Calu3 (cell line): ENCODE data around the gene CFAP44. TPM values are rescaled to one million over a fixed set of nuclear protein-coding genes. Genes with fewer than 3 reads are reported as not detected.

Experiments
- Bru-seq: library from RNA; stranded (reverse); fragments of 400-500 nt; gene quantifications from one replicate; lab custom pipeline; 2021; lab: Mats Ljungman, UMichigan
- BruChase-seq, 2 experiments: library from RNA; stranded (reverse); fragments of 400-500 nt; gene quantifications; one replicate each; lab custom pipeline; 2021; lab: Mats Ljungman, UMichigan
- BruUV-seq: library from RNA; stranded (reverse); fragments of 400-500 nt; replicated peaks from 2 replicates; lab custom pipeline; 2021; lab: Mats Ljungman, UMichigan
- CTCF ChIA-PET: fragments of 300-600 bp; sonication (Branson Sonifier 250); formaldehyde crosslinking; loops from one replicate; lab custom pipeline; 2022; ENCODE audit warnings: antibody characterized with exemption; lab: Charles Lee
- DNase-seq: peaks from one replicate; pipeline ENCODE4 v3.0.0; 2022
- H3K27ac Mint-ChIP-seq: one replicate; pipeline ENCODE4 v1.8.0; 2022; ENCODE audit warnings: mixed read lengths; ENCODE audit not compliant: unreplicated experiment
- H3K27me3 Mint-ChIP-seq: one replicate; pipeline ENCODE4 v1.8.0; 2022; ENCODE audit warnings: mixed read lengths; ENCODE audit not compliant: unreplicated experiment
- H3K36me3 Mint-ChIP-seq: one replicate; pipeline ENCODE4 v1.8.0; 2022; ENCODE audit warnings: mild to moderate bottlenecking, moderate library complexity, mixed read lengths; ENCODE audit not compliant: insufficient read depth, unreplicated experiment
- H3K4me1 Mint-ChIP-seq: one replicate; pipeline ENCODE4 v1.8.0; 2022; ENCODE audit warnings: mild to moderate bottlenecking, low read depth, mixed read lengths; ENCODE audit not compliant: unreplicated experiment
- H3K4me3 Mint-ChIP-seq: one replicate; pipeline ENCODE4 v1.8.0; 2022; ENCODE audit warnings: mild to moderate bottlenecking, low read depth, moderate library complexity, mixed read lengths; ENCODE audit not compliant: unreplicated experiment
- H3K9me3 Mint-ChIP-seq: one replicate; pipeline ENCODE4 v1.8.0; 2022; ENCODE audit warnings: low read depth, mixed read lengths; ENCODE audit not compliant: unreplicated experiment
- intact Hi-C: fragments of 100-400 bp; cut with micrococcal nuclease; formaldehyde crosslinking; loops from one replicate; pipeline ENCODE4 v1.10.0; 2022; ENCODE audit not compliant: unreplicated experiment
- long read RNA-seq: library from polyadenylated mRNA; stranded (forward); transcript quantifications from one replicate; pipeline ENCODE4 v2.0.0, GENCODE V29; 2022
- total RNA-seq: library from RNA; stranded (reverse); gene quantifications from 2 replicates; pipeline ENCODE4 v1.2.3, GENCODE V29; 2022
- TF ChIP-seq, protein P1 (sequence below): fragments of 200-600 bp; IDR thresholded peaks from one replicate; pipeline ENCODE4 v1.8.0; 2022; ENCODE audit warnings: antibody characterized with exemption; ENCODE audit not compliant: unreplicated experiment

Gene CFAP44, protein sequence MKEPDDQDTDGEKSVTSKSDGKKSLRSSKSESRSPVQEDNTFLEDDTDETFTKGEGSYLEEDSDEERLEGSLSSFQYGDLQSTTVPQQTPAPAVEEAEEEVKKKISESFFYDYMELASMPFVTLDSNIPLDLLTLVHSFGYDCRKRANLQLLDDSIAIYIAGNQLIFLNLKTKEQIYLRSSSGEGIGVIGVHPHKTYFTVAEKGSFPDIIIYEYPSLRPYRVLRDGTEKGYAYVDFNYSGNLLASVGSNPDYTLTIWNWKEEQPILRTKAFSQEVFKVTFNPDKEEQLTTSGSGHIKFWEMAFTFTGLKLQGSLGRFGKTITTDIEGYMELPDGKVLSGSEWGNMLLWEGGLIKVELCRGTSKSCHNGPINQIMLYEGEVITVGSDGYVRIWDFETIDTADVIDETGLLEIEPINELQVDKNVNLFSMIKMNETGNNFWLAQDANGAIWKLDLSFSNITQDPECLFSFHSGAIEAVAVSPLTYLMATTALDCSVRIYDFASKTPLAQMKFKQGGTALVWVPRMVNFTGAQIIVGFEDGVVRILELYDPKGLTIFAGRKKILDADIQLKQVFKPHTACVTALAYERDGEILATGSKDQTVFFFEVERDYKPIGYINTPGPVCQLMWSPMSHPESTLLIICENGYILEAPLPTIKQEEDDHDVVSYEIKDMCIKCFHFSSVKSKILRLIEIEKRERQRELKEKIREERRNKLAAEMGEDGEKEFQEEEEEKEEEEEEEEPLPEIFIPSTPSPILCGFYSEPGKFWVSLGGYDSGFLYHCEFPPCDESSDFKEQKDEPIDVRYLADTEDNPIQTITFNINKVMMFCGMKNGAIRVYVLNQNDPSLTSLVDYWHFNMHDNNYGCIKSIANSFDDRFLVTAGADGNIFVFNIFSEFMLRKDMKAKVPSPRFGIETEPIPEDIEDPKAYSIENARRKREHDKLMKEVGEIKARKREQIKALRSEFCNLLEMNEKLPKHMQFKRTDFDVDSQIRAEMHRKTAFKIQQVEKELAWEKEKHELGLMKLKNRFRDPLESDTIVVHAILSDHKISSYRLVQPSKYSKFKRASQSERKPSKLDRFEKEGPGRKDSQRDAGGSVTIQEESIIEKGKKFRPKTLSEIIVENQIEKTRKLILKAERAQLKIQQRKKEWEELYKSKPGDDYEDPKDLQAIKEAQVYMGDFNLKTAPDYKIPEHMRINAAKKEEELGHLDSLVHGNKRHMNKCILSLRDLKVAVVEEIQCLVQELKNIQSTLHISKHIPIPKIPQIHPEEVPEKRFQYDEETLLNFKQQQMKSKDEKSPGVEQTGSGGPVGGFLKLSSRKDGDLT (N-terminal part only)
- 12.9 and 13.1 TPM in 2 replicates for total RNA-seq
- percentile 68 among the genes with signal in this experiment for Bru-seq, nascent RNA
- percentile 60 among the genes with signal in this experiment for BruChase-seq, experiment 1, labeled RNA remaining after a 6-hour chase
- BruChase-seq, experiment 2, labeled RNA remaining after a 2-hour chase: percentile 66 among the genes with signal in this experiment
- long read RNA-seq: 0 reads

DNA sequence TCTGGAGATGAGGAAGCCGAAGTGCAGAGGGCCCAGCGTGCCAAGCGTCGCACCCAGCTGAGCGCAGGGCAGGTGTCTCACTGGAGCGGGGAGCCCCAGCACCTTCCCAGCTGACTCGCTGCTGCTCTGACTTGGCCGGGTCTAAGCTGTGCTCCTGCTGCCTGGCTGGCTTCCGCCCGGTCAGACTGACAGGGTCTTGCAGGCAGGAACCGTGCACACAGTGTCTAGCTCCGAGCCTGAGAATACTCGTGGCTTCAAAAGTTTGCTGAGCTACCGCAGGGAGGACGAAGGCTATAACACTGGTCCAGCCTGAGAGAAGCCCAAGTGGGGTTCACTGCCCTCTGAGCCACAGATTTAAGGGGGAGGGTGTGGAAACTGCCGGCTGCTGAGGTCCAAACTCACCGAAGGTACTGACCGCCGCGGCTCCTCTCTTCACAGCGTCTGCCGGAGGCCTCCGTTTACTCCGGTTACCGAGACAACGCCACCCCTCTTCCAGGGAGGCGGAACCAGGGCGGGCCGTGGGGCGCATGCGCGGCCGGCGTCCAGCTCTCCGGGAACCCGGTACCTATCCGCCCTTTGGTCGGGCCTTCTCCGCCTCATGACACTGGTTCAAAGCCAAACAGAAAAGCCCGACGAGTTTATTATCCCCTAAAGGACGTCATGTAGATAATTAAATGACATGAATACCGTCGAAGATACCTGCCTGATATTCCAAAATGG lies at the start of gene CFAP44:
Gene CFAP44, minus strand, starts transcription at position 443 of the 720 bp plus-strand sequence. CDS start 7,829 bp downstream, outside the sequence.
- H3K4me1 Mint-ChIP-seq: no peaks in the 10 kb centered on the region
- TF ChIP-seq, protein P1, sequence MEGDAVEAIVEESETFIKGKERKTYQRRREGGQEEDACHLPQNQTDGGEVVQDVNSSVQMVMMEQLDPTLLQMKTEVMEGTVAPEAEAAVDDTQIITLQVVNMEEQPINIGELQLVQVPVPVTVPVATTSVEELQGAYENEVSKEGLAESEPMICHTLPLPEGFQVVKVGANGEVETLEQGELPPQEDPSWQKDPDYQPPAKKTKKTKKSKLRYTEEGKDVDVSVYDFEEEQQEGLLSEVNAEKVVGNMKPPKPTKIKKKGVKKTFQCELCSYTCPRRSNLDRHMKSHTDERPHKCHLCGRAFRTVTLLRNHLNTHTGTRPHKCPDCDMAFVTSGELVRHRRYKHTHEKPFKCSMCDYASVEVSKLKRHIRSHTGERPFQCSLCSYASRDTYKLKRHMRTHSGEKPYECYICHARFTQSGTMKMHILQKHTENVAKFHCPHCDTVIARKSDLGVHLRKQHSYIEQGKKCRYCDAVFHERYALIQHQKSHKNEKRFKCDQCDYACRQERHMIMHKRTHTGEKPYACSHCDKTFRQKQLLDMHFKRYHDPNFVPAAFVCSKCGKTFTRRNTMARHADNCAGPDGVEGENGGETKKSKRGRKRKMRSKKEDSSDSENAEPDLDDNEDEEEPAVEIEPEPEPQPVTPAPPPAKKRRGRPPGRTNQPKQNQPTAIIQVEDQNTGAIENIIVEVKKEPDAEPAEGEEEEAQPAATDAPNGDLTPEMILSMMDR: no peak
- H3K4me3 Mint-ChIP-seq: no peak within 1 kb of the TSS
- H3K27ac Mint-ChIP-seq: no peak within 1 kb of the TSS
- H3K9me3 Mint-ChIP-seq: no peaks in the 10 kb centered on the region
- H3K27me3 Mint-ChIP-seq: no peaks in the 10 kb centered on the region
- no peak for DNase-seq
- intact Hi-C loops: no loop called here
- H3K36me3 Mint-ChIP-seq: no peaks in the 10 kb centered on the region
- CTCF ChIA-PET: no interaction called here
- BruUV-seq: no TSS peak

DNA sequence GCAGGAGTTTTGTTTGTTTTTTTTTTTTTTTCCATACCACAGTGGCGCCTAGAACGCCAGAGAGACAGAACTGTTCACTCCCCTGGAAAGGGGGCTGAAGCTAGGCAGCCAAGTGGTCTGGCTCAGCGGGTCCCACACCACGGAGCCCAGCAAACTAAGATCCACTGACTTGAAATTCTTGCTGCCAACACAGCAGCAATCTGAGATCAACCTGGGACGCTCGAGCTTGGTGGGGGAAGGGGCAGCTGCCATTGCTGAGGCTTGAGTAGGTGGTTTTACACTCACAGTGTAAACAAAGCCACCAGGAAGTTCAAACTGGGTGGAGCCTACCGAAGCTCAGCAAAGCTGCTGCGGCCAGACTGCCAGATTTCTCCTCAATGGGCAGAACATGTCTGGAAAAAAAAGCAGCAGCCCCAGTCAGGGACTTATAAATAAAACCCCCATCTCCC lies 43.9 kb upstream of the CFAP44 start:
- CTCF ChIA-PET: no interaction called here

DNA sequence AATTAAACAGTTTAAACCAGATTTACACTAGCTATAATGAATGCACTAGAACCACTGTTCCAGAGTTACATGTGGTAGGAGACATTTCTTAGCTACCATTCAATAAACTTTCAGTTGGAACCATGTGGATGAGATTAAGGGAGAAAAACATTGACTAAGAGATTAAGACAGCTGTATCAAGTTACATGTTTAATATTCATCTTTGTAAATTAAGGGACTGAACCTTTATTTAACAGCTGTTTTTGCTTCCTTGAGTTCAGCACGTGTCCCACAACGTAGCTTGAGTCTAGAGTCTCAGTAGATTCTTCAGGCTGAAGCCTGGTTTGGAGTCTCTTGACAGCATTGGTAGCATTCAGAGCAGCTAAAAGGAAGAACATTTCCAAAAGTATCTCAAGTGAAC lies 27.2 kb upstream of the CFAP44 start:
- no peaks in the 10 kb centered on the region for H3K4me1 Mint-ChIP-seq
- intact Hi-C loops: no loop called here
- H3K36me3 Mint-ChIP-seq: no peaks in the 10 kb centered on the region
- TF ChIP-seq, protein P1: no peak
- CTCF ChIA-PET: no interaction called here
- H3K9me3 Mint-ChIP-seq: peaks cover 8% of the 10 kb centered on the region
- no peak overlapping the region for H3K4me3 Mint-ChIP-seq
- BruUV-seq: no TSS peak
- DNase-seq: no peak
- no peak overlapping the region for H3K27ac Mint-ChIP-seq
- no peaks in the 10 kb centered on the region for H3K27me3 Mint-ChIP-seq

More for the DNA sequence above, 43.9 kb upstream of the CFAP44 start:
- no peak for DNase-seq
- H3K4me1 Mint-ChIP-seq: no peaks in the 10 kb centered on the region
- TF ChIP-seq, protein P1: no peak
- intact Hi-C loops: no loop called here
- peaks cover 4% of the 10 kb centered on the region for H3K9me3 Mint-ChIP-seq
- no peaks in the 10 kb centered on the region for H3K36me3 Mint-ChIP-seq
- no peak overlapping the region for H3K4me3 Mint-ChIP-seq
- H3K27me3 Mint-ChIP-seq: no peaks in the 10 kb centered on the region
- no peak overlapping the region for H3K27ac Mint-ChIP-seq
- BruUV-seq: no TSS peak
